Right renal pelvis (tissue), 4 donors: ENCODE measurements around the gene SDC1. TPM values are rescaled to one million over a fixed set of nuclear protein-coding genes. Genes with fewer than 3 reads are reported as not detected.

ENCODE experiments used
- DNase-seq, 4 donors: peaks; one replicate each; pipeline ENCODE4 v3.0.0-alpha.2; 2013; ENCODE audit warnings: low read depth in 4 of 4, low spot score in 3 of 4, missing footprints in 1 of 4
- polyA plus RNA-seq, 4 donors: library from polyadenylated mRNA; unstranded; fragments of 120-200 nt; gene quantifications; one replicate each; pipeline ENCODE4 v1.2.1, GENCODE V29; 2013; ENCODE audit not compliant: insufficient read length in 4 of 4

SDC1 gene
- polyA plus RNA-seq, 4 donors, result 23.2 to 36.1 (median 26.1) TPM

DNA sequence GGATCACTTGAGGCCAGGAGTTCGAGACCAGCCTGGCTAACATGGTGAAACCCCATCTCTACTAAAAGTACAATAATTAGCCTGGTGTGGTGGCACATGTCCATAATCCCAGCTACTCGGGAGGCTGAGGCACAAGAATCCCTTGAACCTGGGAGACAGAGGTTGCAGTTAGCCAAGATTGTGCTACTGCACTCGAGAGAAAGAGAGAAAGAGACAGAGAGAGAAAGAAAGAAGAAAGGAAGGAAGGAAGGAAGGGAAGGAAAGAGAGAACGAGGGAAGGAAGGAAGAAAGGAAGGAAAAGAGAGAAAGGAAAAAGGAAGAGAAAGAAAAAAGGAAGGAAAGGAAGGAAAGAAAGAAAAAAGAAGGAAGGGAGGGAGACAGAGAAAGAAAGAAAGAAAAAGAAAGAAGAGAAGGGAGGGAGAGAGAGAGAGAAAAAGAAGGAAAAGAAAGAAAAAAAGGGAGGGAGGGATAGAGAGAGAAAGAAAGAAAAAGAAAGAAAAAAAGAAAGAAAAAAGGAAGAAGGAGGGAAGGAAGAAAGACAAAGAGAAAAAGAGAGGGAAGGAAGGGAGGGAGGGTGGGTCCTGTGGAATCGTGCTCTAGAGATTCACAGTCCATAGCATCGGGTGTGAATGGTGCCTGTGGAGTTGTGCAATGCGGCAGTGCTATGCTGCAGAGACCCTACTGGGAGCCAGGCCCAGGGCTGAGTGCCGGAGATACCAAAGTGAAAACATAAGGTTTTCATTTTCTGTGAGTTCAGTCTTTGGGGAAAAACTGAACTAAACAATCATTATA, 4.6 kb upstream of the SDC1 start:
- DNase-seq, result no peak

DNA sequence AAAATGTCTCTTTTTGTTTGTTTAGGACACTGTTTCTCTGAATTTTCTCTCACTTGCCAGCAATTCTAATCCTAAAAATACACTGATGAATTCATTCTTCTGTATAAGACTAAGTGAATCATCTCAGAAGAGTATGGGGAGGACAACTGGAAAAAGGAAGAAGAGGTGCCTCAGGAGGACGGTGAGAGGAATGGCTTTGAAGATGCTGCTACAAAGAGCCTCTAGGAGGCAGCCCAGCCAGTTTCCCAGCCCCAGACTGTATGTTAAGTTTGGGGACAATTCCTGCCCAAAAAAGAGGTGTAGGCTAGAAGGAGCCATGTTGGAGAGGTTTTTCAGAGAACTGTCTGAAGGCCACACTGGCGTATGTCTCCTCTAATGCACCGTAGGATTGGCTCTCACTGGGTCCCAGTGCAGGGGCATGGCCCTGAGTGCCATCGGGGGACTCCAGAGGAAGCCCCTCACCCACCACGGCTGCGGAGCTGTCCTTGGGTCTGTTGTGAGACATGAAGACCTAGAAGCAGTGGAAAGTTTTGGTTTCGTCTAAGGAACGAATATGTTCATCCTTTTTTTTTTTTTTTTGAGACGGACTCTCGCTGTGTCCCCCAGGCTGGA, 3.1 kb upstream of the SDC1 start:
- DNase-seq, result no peak

GRCh38 chr2:20226152-20226545, 1.2 kb upstream of the SDC1 start:
- no peak for DNase-seq

GRCh38 chr2:20225294-20226151, 593 bp upstream of the SDC1 start:
- DNase-seq, result peak in 2 of 4 donors; percentile 64 to 75

DNA sequence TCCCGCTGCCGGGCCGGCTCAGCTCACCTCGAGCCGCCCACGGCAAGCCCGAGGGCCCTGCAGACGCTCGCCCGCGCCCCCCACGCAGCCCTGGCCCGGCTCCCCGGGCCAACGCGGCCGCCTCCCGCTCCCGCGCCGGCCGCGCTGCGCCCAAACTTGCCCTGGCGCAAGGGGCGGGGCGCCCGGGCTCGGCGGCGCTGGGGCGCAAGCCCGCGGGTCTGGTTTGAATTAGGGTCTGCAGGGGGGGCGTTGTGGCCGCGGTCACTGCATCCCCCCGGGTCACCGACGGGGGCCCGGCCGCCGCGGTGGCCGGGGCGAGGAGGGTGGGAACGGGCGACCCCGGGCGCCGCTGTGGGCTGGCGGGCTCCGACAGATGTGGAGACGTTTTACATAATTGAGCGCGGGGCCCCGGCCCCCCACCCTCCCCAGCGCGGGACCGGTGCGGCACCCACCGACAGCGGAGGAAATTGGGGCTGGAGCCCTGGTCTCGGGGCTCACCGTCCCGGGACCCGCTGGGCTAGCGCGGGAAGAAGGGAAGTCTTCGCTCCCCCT, 690 bp downstream of the SDC1 start:
- no peak for DNase-seq

DNA sequence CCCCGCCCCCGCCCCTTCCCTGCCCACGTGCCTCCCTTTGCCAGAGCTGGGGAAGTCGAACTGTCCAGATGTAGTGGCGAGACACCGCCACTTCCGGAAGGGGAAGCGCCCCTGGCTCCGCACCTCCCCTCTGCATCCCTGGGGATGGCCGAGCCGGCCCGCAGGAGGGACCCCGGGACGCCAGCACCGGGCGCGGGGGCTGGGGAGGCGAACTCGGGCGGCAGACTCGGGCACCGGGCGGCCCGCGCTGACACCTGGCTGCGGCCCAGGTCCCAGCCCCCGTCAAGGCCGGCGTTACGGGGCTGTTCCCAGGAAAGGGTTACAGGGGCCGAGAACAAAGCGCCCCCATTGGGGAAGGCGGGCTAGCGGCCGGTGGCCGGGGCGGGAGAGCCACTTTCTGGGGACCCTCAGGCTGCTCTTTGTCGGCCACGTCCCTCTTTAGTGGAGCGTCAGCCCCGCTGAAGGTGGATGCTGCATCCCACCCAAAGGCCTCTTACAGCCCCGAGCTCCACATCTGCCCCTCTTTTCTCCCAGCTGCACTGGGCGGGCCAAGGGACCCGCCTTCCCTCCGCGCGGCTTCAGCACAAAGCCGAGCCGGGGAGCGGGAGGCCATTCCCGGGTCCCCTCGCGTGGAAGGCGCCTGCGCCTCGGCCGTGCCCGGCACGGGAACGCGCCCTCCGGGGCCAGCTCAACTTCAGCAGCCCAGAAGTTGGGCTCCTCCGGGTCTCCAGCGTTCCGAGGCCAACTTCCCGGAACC, 1.3 kb downstream of the SDC1 start:
- peak in 1 of 4 donors; percentile 56 for DNase-seq

- no peak for DNase-seq
Measured at GRCh38 chr2:20222769-20223406, 2.0 kb downstream of the SDC1 start.

- DNase-seq, result no peak
Measured at GRCh38 chr2:20222014-20222768, 2.7 kb downstream of the SDC1 start.

GRCh38 chr2:20221555-20221973, 3.4 kb downstream of the SDC1 start:
- no peak for DNase-seq

DNA sequence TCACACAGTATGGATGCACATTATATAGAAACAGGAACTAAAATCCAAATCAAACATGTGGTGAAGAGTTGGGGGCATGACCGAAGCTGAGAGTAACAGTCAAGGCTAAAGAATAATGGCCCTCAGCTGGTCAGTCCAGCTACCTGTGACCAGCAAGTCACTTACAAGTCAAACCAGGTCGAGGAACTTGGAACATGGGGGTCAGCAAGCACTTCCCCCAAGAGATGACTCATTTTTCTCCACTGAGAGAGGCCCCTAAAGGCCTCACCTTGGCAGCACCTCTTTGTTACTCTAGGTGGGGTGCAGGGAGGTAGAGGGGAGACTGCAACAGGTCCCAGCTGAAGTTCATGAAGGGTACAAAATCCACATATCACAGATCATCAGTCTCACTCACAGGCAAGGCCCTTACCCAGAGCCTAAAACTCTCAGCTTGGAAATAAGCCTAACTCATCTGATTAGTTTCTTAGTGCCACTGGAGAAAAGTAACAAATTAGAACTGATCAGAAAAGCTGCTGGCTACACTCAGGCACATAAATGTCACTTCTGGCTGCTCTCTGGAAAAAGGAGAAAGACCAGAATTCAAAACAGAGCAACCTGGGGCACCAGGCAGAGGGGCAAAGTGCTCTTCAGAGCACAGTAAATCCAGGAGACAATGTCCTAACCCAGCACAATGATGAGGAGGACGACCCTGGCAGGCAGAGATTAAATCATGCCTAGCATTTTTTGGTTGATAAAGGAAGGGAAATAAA, 4.0 kb downstream of the SDC1 start:
- no peak for DNase-seq

DNA sequence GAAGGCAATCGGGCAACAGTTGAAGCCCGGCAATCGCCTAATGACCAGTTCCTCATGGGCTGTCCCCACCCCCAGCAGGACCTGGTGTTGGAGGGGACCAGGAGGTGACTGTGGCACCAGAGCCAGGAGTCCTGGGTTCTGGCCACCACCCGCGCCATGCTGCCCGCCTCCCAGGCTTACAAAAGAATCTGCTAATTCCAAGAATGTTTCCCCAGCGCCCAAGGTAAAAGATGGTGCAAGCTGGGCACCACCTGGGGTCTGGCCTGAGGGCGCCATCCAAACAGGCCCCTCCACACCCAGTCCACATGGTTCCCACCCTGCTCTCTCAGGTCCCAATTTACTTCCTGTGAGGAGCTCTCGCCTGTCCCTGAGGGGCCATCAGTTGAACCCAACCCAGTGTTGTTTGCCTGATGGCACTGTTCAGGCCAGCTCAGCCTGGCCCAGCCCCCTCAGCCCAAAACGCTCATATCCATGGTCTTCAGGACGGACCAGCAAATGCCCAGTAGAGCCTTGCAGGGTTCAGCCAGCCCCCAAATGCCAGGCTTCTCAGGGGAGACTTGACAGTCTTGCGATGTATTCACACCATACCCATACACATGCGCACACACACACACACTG, 5.1 kb downstream of the SDC1 start:
- DNase-seq, result no peak

DNA sequence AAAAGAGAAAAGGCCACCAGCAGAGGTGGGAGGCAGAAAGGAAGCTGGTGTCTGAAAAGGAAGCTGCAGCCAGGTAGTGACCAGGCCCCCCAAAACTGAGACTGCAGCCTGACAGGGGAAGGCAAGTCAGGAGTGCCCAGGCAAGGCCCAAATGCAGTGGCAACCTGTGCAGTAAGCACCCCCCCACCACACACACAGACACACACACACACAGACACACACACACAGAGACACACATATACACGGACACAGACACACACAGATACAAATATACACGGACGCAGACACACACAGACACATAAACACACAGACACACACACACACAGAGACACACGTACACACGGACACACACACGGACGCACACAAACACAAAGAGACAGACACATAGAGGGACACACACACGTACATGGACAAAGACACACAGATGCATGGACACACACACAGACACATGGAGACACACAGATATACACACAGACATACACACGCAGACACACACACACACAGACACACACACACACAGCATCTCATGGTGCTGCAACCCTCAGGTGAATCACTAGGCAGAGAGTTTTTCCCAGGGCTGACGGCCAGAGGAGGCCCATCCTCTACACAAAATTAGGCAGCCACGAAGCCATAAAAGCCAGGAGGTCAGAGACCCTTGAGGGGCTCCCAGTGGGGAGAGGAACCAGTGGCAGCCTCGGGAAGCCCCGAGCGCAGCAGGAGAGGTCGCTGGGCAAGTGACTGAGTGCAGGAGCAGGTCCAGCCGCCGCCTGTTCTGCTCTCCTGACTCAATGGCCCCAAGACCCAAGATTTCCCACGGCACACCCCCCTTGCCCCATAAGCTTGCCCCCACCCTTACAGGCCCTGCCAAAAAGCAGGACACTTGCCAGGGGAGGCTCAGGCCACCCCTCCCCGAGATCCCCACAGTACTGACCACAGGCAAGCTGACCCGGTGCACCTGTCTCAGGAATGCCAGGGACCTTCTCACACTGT, 6.3 kb downstream of the SDC1 start:
- DNase-seq, result no peak

- DNase-seq, result no peak
Measured at GRCh38 chr2:20217041-20217970, 7.6 kb downstream of the SDC1 start.

GRCh38 chr2:20216130-20217025, 8.6 kb downstream of the SDC1 start:
- no peak for DNase-seq
